Neutrophil (primary cell): Measurements from ENCODE around the gene ETNK2.

Experiments
- H3K27ac ChIP-seq: fragments of 200-600 bp; sonication (generic); 2 replicates; pipeline ENCODE4 v1.5.1; 2016; ENCODE audit warnings: mild to moderate bottlenecking, moderate library complexity
- H3K27me3 ChIP-seq: fragments of 200-600 bp; sonication (generic); 2 replicates; pipeline ENCODE4 v1.6.0; 2016; ENCODE audit warnings: mild to moderate bottlenecking
- H3K36me3 ChIP-seq: fragments of 200-600 bp; sonication (generic); 2 replicates; pipeline ENCODE4 v1.5.1; 2017
- H3K4me1 ChIP-seq, 2 experiments: fragments of 200-600 bp in 1 of 2; sonication (generic) in 1 of 2; 1 replicate in 1 of 2; 2 replicates in 1 of 2; pipeline versions ENCODE4 v1.5.1 to v1.6.1; 2013 to 2016; ENCODE audit warnings: low read depth in 1 of 2, low read length in 1 of 2, mild to moderate bottlenecking in 1 of 2, moderate library complexity in 1 of 2; ENCODE audit not compliant: control insufficient read depth in 1 of 2, insufficient read depth in 1 of 2
- H3K4me3 ChIP-seq, 2 experiments: fragments of 200-600 bp in 1 of 2; sonication (generic) in 1 of 2; 1 replicate in 1 of 2; 2 replicates in 1 of 2; pipeline ENCODE4 v1.5.1; 2013 to 2016; ENCODE audit warnings: low read depth in 1 of 2, low read length in 1 of 2, mild to moderate bottlenecking in 1 of 2, moderate library complexity in 1 of 2
- H3K9me3 ChIP-seq: fragments of 200-600 bp; sonication (generic); 2 replicates; pipeline ENCODE4 v1.5.1; 2016
- CTCF ChIP-seq: fragments of 200-600 bp; sonication (generic); IDR thresholded peaks from 2 replicates; pipeline ENCODE4 v1.5.1; 2016; ENCODE audit warnings: antibody characterized with exemption

Gene ETNK2

GRCh38 chr1:204081791-204082513 lies 69.9 kb downstream of the ETNK2 start:
- no peaks in the 10 kb centered on the region for H3K9me3 ChIP-seq
- no peak overlapping the region for H3K27ac ChIP-seq
- no peaks in the 10 kb centered on the region for H3K36me3 ChIP-seq
- H3K4me1 ChIP-seq = no peaks in the 10 kb centered on the region
- H3K4me3 ChIP-seq = no peak overlapping the region
- peaks cover 45% of the 10 kb centered on the region for H3K27me3 ChIP-seq
- TF ChIP-seq CTCF = no peak

- H3K4me1 ChIP-seq = no peaks in the 10 kb centered on the region
- H3K36me3 ChIP-seq = no peaks in the 10 kb centered on the region
- peaks cover 52% of the 10 kb centered on the region for H3K27me3 ChIP-seq
- no peak for TF ChIP-seq CTCF
- no peak overlapping the region for H3K4me3 ChIP-seq
- H3K9me3 ChIP-seq = no peaks in the 10 kb centered on the region
- no peak overlapping the region for H3K27ac ChIP-seq
Measured at GRCh38 chr1:204081164-204081790, 70.6 kb downstream of the ETNK2 start.
